ENCODE data around the gene ZSWIM6. TPM values are rescaled to one million over a fixed set of nuclear protein-coding genes. Genes with fewer than 3 reads are reported as not detected.

The ZSWIM6 gene
- total RNA-seq, 1 experiment from 2014 or later, result 12.9 TPM

GRCh38 chr5:61399679-61400078 lies 67.6 kb downstream of the ZSWIM6 start:
- Histone ChIP-seq H3K4me3 (no peak overlapping the region), H4K20me1 (ENCODE audit: insufficient read depth) (no peaks in the 10 kb centered on the region; the same call in 1 of the 2 replicates), H3K27me3 (ENCODE audit: insufficient read depth, low read depth) (no peaks in the 10 kb centered on the region), H3K79me2 (ENCODE audit: low read depth) (peaks cover 59% of the 10 kb centered on the region), H2AFZ (no peak overlapping the region), H3K4me2 (no peak overlapping the region), H3K9me3 (ENCODE audit: insufficient read depth, low read depth) (no peaks in the 10 kb centered on the region), H3K36me3 (ENCODE audit: low read depth) (no peaks in the 10 kb centered on the region), H3K4me1 (replicated peaks; ENCODE audit: insufficient read depth) (no peaks in the 10 kb centered on the region), H3K27ac (no peak overlapping the region), H3K9me2 (ENCODE audit: insufficient read depth) (no peaks in the 10 kb centered on the region), H3F3A (ENCODE audit: insufficient read depth, low read depth) (0 out of 2 replicates have a peak, but pooled peaks cover 10% of the 10 kb centered on the region)
- intact Hi-C loops (cut with micrococcal nuclease; ENCODE audit: unreplicated experiment), result no loop called here
- POLR2A ChIA-PET (ENCODE audit: unreplicated experiment), result no interaction called here
- TF ChIP-seq EZH2 (IDR thresholded peaks at IDR 0.05; ENCODE audit: low read depth) (no peak), CTCF (conservative IDR thresholded peaks at IDR 0.05) (no peak)
- CTCF ChIA-PET, result no interaction called here
- BruUV-seq (replicated peaks), result no TSS peak
- no peak for DNase-seq

- peaks cover 58% of the 10 kb centered on the region for H3K79me2 ChIP-seq (ENCODE audit: low read depth)
- H3K4me2 ChIP-seq, result no peak overlapping the region
- no peak overlapping the region for H2AFZ ChIP-seq
- 0 out of 2 replicates have a peak, but pooled peaks cover 10% of the 10 kb centered on the region for H3F3A ChIP-seq (ENCODE audit: insufficient read depth, low read depth)
- no peak overlapping the region for H3K4me3 ChIP-seq
- ChIA-PET POLR2A (ENCODE audit: unreplicated experiment) (no interaction called here), CTCF (no interaction called here)
- H3K27ac ChIP-seq, result no peak overlapping the region
- DNase-seq, result no peak
- intact Hi-C loops (cut with micrococcal nuclease; ENCODE audit: unreplicated experiment), result no loop called here
- no peaks in the 10 kb centered on the region for H4K20me1 ChIP-seq (ENCODE audit: insufficient read depth)
- H3K9me2 ChIP-seq (ENCODE audit: insufficient read depth), result no peaks in the 10 kb centered on the region
- no peaks in the 10 kb centered on the region for H3K36me3 ChIP-seq (ENCODE audit: low read depth)
- TF ChIP-seq CTCF (conservative IDR thresholded peaks at IDR 0.05) (no peak), EZH2 (IDR thresholded peaks at IDR 0.05; ENCODE audit: low read depth) (no peak)
- BruUV-seq (replicated peaks), result no TSS peak
- H3K27me3 ChIP-seq (ENCODE audit: insufficient read depth, low read depth), result no peaks in the 10 kb centered on the region
- no peaks in the 10 kb centered on the region for H3K4me1 ChIP-seq (replicated peaks; ENCODE audit: insufficient read depth)
- H3K9me3 ChIP-seq (ENCODE audit: insufficient read depth, low read depth), result no peaks in the 10 kb centered on the region
Measured at GRCh38 chr5:61401726-61402125, 69.7 kb downstream of the ZSWIM6 start.

GRCh38 chr5:61402244-61402823 lies 70.3 kb downstream of the ZSWIM6 start:
- Histone ChIP-seq H3K9me2 (ENCODE audit: insufficient read depth) (no peaks in the 10 kb centered on the region), H3K4me2 (no peak overlapping the region), H3K36me3 (ENCODE audit: low read depth) (no peaks in the 10 kb centered on the region), H3F3A (ENCODE audit: insufficient read depth, low read depth) (peaks cover 15% of the 10 kb centered on the region), H3K79me2 (ENCODE audit: low read depth) (peaks cover 54% of the 10 kb centered on the region), H2AFZ (no peak overlapping the region), H3K27me3 (ENCODE audit: insufficient read depth, low read depth) (no peaks in the 10 kb centered on the region), H3K4me1 (replicated peaks; ENCODE audit: insufficient read depth) (no peaks in the 10 kb centered on the region), H3K27ac (no peak overlapping the region), H3K4me3 (no peak overlapping the region), H3K9me3 (ENCODE audit: insufficient read depth, low read depth) (no peaks in the 10 kb centered on the region), H4K20me1 (ENCODE audit: insufficient read depth) (no peaks in the 10 kb centered on the region)
- TF ChIP-seq EZH2 (IDR thresholded peaks at IDR 0.05; ENCODE audit: low read depth) (no peak), CTCF (conservative IDR thresholded peaks at IDR 0.05) (no peak)
- intact Hi-C loops (cut with micrococcal nuclease; ENCODE audit: unreplicated experiment), result no loop called here
- DNase-seq, result no peak
- ChIA-PET POLR2A (ENCODE audit: unreplicated experiment) (no interaction called here), CTCF (no interaction called here)
- BruUV-seq (replicated peaks), result no TSS peak
